OCI-LY1 (cell line): ENCODE measurements around the gene RAB6B.

Experiments used
- H2AFZ ChIP-seq: fragments of 200-600 bp; sonication (generic), shearing (Covaris generic); 2 replicates; pipeline ENCODE4 v1.6.0; 2014; ENCODE audit warnings: antibody characterized with exemption, mild to moderate bottlenecking, low read length
- H3F3A ChIP-seq: fragments of 200-600 bp; sonication (generic), shearing (Covaris generic); 2 replicates; pipeline ENCODE4 v1.6.0; 2014; ENCODE audit warnings: mild to moderate bottlenecking, antibody characterized with exemption, low read length, moderate library complexity; ENCODE audit not compliant: insufficient read depth
- H3K27ac ChIP-seq: fragments of 200-600 bp; sonication (generic); 2 replicates; pipeline ENCODE4 v1.5.1; 2014; ENCODE audit warnings: low read length, mixed run types, mild to moderate bottlenecking, low read depth; ENCODE audit not compliant: poor library complexity, severe bottlenecking
- H3K27me3 ChIP-seq: fragments of 200-600 bp; sonication (generic); 2 replicates; pipeline ENCODE4 v1.6.0; 2014; ENCODE audit warnings: antibody characterized with exemption, mild to moderate bottlenecking, low read length, moderate library complexity; ENCODE audit not compliant: insufficient read depth
- H3K36me3 ChIP-seq: fragments of 200-600 bp; sonication (generic); 2 replicates; pipeline ENCODE4 v1.6.1; 2014; ENCODE audit warnings: mild to moderate bottlenecking, antibody characterized with exemption, low read length, moderate library complexity, mixed read lengths; ENCODE audit not compliant: insufficient read depth
- H3K4me1 ChIP-seq: fragments of 200-600 bp; sonication (generic); 2 replicates; pipeline ENCODE4 v1.5.1; 2014; ENCODE audit warnings: mild to moderate bottlenecking, low read length, moderate library complexity; ENCODE audit not compliant: insufficient read depth, severe bottlenecking
- H3K4me2 ChIP-seq: fragments of 200-600 bp; sonication (generic), shearing (Covaris generic); 2 replicates; pipeline ENCODE4 v1.6.1; 2014; ENCODE audit warnings: low read length
- H3K4me3 ChIP-seq: fragments of 200-600 bp; sonication (generic); 2 replicates; pipeline ENCODE4 v1.5.1; 2014; ENCODE audit warnings: low read length, low read depth, mild to moderate bottlenecking, mixed read lengths; ENCODE audit not compliant: poor library complexity, severe bottlenecking
- H3K79me2 ChIP-seq: fragments of 200-600 bp; shearing (Covaris generic); 2 replicates; pipeline ENCODE4 v1.6.1; 2016; ENCODE audit warnings: mixed run types, low read length, mixed read lengths; ENCODE audit not compliant: insufficient read depth
- H3K9ac ChIP-seq: fragments of 200-600 bp; sonication (generic), shearing (Covaris generic); 2 replicates; pipeline ENCODE4 v1.6.1; 2014; ENCODE audit warnings: mild to moderate bottlenecking, low read length, mixed read lengths
- H3K9me2 ChIP-seq: fragments of 200-600 bp; sonication (generic), shearing (Covaris generic); 2 replicates; pipeline ENCODE4 v1.6.1; 2014; ENCODE audit warnings: low read depth, mild to moderate bottlenecking, low read length, mixed read lengths
- H3K9me3 ChIP-seq: fragments of 200-600 bp; shearing (Covaris generic); 2 replicates; pipeline ENCODE4 v1.6.1; 2014; ENCODE audit warnings: low read length, mixed read lengths
- H4K20me1 ChIP-seq: fragments of 200-600 bp; sonication (generic), shearing (Covaris generic); 2 replicates; pipeline ENCODE4 v1.6.0; 2016; ENCODE audit warnings: mild to moderate bottlenecking, low read length; ENCODE audit not compliant: insufficient read depth
- CTCF ChIP-seq: fragments of 200-600 bp; sonication (generic), shearing (Covaris generic); IDR thresholded peaks from 2 replicates; pipeline ENCODE4 v1.5.1; 2017; ENCODE audit warnings: mild to moderate bottlenecking, antibody characterized with exemption, low read length, moderate library complexity, mixed read lengths
- EZH2 ChIP-seq: fragments of 200-600 bp; sonication (generic), shearing (Covaris generic); IDR thresholded peaks from 2 replicates; pipeline ENCODE4 v1.8.0; 2017; ENCODE audit warnings: borderline replicate concordance, mixed run types, mild to moderate bottlenecking, antibody characterized with exemption, low read length, moderate library complexity, mixed read lengths

Gene RAB6B

DNA sequence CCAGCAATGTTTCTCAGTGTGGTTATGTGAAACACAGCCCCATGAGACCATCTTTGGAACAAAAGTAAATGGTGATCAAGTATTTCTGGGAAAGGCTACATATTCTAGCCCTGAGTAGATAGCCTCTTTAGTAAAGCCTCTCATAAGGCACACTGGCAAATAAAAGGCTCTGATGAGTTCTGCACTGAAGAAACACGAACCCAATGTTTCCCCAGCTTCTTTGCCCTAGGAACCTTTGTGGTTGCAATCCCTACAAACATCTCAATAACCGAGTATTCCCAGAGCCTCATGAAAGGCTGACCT lies 41.8 kb downstream of the RAB6B start:
- TF ChIP-seq EZH2 (no peak), CTCF (no peak)
- Histone ChIP-seq H3K9ac (no peak overlapping the region), H3F3A (no peaks in the 10 kb centered on the region), H3K36me3 (no peaks in the 10 kb centered on the region), H2AFZ (no peak overlapping the region), H3K4me2 (no peak overlapping the region), H3K9me3 (no peaks in the 10 kb centered on the region), H3K27ac (no peak overlapping the region), H4K20me1 (no peaks in the 10 kb centered on the region), H3K4me3 (no peak overlapping the region), H3K79me2 (no peaks in the 10 kb centered on the region), H3K9me2 (peaks cover 2% of the 10 kb centered on the region; the same call in 1 of the 2 replicates), H3K27me3 (peaks cover 10% of the 10 kb centered on the region; the same call in 1 of the 2 replicates), H3K4me1 (no peaks in the 10 kb centered on the region)

DNA sequence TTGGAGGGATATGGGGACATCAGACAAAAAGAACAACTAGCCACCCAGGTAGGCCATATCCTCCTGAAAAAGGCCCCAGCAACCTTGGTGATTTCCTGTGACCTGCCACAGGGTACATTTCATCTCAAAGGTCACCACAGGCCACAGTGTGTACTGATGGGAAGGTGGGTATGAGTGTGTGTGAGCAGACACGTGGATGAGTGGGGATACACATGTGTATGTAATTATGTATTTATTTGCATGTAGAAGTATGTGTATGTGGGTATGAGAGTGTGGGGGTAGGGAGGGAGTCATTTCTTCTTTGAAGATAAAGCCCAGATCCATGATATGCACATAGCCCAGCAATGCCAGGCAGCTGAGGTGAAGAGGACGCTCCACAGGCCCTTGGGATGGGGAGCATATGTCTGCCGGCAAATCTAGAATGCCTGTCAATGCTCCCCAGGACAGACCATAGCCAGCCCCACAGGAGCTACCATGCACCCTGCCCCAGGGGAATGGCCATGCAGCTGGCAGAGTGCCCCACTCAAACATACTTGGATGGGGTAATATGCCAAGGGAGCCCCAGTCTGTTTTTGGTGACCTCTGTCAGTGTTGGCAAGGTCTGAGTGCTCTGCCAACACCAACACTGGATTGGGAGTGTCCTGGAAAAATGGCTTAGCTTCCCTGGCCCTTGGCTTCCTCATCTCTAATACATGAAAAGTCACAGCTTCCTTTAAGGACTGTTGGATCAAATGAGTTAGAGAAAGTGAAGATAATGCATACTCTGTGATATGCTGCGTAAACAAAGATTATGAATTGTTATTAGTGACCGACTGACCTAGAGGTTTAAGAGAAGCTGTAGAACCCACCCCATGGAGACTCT lies 42.4 kb downstream of the RAB6B start:
- no peak overlapping the region for H2AFZ ChIP-seq
- H3F3A ChIP-seq = no peaks in the 10 kb centered on the region
- no peaks in the 10 kb centered on the region for H4K20me1 ChIP-seq
- no peaks in the 10 kb centered on the region for H3K9me3 ChIP-seq
- no peak overlapping the region for H3K4me3 ChIP-seq
- H3K27me3 ChIP-seq = peaks cover 10% of the 10 kb centered on the region; the same call in 1 of the 2 replicates
- H3K36me3 ChIP-seq = no peaks in the 10 kb centered on the region
- H3K79me2 ChIP-seq = no peaks in the 10 kb centered on the region
- no peak overlapping the region for H3K4me2 ChIP-seq
- TF ChIP-seq CTCF (no peak), EZH2 (no peak)
- H3K27ac ChIP-seq = no peak overlapping the region
- peaks cover 2% of the 10 kb centered on the region; the same call in 1 of the 2 replicates for H3K9me2 ChIP-seq
- H3K9ac ChIP-seq = no peak overlapping the region
- H3K4me1 ChIP-seq = no peaks in the 10 kb centered on the region

DNA sequence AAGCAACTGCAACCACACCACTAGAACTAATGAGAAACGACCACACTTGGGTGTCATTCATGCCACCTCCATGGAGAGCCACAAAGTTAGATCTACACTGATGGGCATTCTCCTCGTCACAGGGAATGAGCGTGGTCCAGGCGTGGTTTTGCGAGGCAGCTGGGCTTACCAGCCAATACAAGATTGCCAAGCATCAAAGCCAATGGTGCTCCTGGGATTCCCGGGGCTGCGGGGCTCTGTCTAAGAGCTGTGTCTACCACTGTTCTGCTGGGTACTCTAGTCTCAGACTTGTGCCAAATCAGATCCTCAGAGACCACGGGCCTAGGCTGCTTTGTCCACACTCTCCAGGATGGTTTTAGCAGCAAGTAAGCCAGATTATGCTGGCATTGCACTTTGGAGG lies 43.8 kb downstream of the RAB6B start:
- no peak overlapping the region for H3K9ac ChIP-seq
- H3K9me3 ChIP-seq = no peaks in the 10 kb centered on the region
- H3K79me2 ChIP-seq = no peaks in the 10 kb centered on the region
- no peaks in the 10 kb centered on the region for H3K4me1 ChIP-seq
- H3K27me3 ChIP-seq = peaks cover 13% of the 10 kb centered on the region; the same call in 1 of the 2 replicates
- H3K4me2 ChIP-seq = no peak overlapping the region
- TF ChIP-seq CTCF (no peak), EZH2 (no peak)
- H3K4me3 ChIP-seq = no peak overlapping the region
- H3K9me2 ChIP-seq = peaks cover 2% of the 10 kb centered on the region; the same call in 1 of the 2 replicates
- no peak overlapping the region for H3K27ac ChIP-seq
- H3K36me3 ChIP-seq = no peaks in the 10 kb centered on the region
- H2AFZ ChIP-seq = no peak overlapping the region
- no peaks in the 10 kb centered on the region for H4K20me1 ChIP-seq
- H3F3A ChIP-seq = no peaks in the 10 kb centered on the region
